Measurements from ENCODE around the gene KLHDC1.
"Not testable (repeated sequence)": the region's sequence is repeated elsewhere in the genome, so short reads cannot be mapped to it uniquely, and the experiment has no call there.

The KLHDC1 gene

GRCh38 chr14:49727171-49727570, 34.3 kb downstream of the KLHDC1 start:
- no peak for DNase-seq (ENCODE audit: low read depth)

- DNase-seq (ENCODE audit: low read depth) = no peak
Observed at GRCh38 chr14:49732896-49733295, 40.0 kb downstream of the KLHDC1 start.

GRCh38 chr14:49733836-49734235, 40.9 kb downstream of the KLHDC1 start:
- no peak for DNase-seq (ENCODE audit: low read depth)

- not testable (repeated sequence) for DNase-seq (ENCODE audit: low read depth)
Observed at GRCh38 chr14:49735669-49736068, 42.7 kb downstream of the KLHDC1 start.

GRCh38 chr14:49745191-49745590, 52.3 kb downstream of the KLHDC1 start:
- no peak for DNase-seq (ENCODE audit: low read depth)

GRCh38 chr14:49746476-49746875, 53.6 kb downstream of the KLHDC1 start:
- DNase-seq (ENCODE audit: low read depth) = not testable (repeated sequence)

GRCh38 chr14:49754570-49755097, 61.7 kb downstream of the KLHDC1 start:
- DNase-seq (ENCODE audit: low read depth) = no peak

GRCh38 chr14:49755378-49755777, 62.5 kb downstream of the KLHDC1 start:
- DNase-seq (ENCODE audit: low read depth) = no peak

GRCh38 chr14:49761839-49762551, 69.1 kb downstream of the KLHDC1 start:
- DNase-seq (ENCODE audit: low read depth) = no peak

GRCh38 chr14:49766839-49767238, 73.9 kb downstream of the KLHDC1 start:
- no peak for DNase-seq (ENCODE audit: low read depth)

- no peak for DNase-seq (ENCODE audit: low read depth)
Observed at GRCh38 chr14:49767270-49767570, 74.3 kb downstream of the KLHDC1 start.

GRCh38 chr14:49767571-49768300, 74.8 kb downstream of the KLHDC1 start, which contains the start of gene KLHDC2:
Gene KLHDC2, plus strand, starts transcription at chr14:49768153. Its CDS starts 316 bp downstream, at chr14:49768469.
- peak; percentile 19 for DNase-seq (ENCODE audit: low read depth)

- peak; percentile 25 for DNase-seq (ENCODE audit: low read depth)
Observed at GRCh38 chr14:49768301-49769121, 75.6 kb downstream of the KLHDC1 start.

- peak; percentile 33 for DNase-seq (ENCODE audit: low read depth)
Observed at GRCh38 chr14:49769171-49769570, 76.3 kb downstream of the KLHDC1 start.

- DNase-seq (ENCODE audit: low read depth) = no peak
Observed at GRCh38 chr14:49769581-49770211, 76.8 kb downstream of the KLHDC1 start.

GRCh38 chr14:49770212-49770817, 77.4 kb downstream of the KLHDC1 start:
- no peak for DNase-seq (ENCODE audit: low read depth)

GRCh38 chr14:49771691-49772090, 78.8 kb downstream of the KLHDC1 start:
- not testable (repeated sequence) for DNase-seq (ENCODE audit: low read depth)

- peak; percentile 36 for DNase-seq (ENCODE audit: low read depth)
Observed at GRCh38 chr14:49774106-49774505, 81.2 kb downstream of the KLHDC1 start.

GRCh38 chr14:49778421-49778820, 85.5 kb downstream of the KLHDC1 start:
- no peak for DNase-seq (ENCODE audit: low read depth)

- not testable (repeated sequence) for DNase-seq (ENCODE audit: low read depth)
Observed at GRCh38 chr14:49781040-49781439, 88.1 kb downstream of the KLHDC1 start.

GRCh38 chr14:49783394-49784014, 90.6 kb downstream of the KLHDC1 start:
- DNase-seq (ENCODE audit: low read depth) = no peak

All from GM04503 (cell line).